H9 (cell line): ENCODE measurements around the gene GPR89A. TPM values are rescaled to one million over a fixed set of nuclear protein-coding genes. Genes with fewer than 3 reads are reported as not detected.
"Not testable (repeated sequence)": the region's sequence is repeated elsewhere in the genome, so short reads cannot be mapped to it uniquely, and the experiment has no call there.

Source experiments
- DNase-seq: peaks from one replicate; pipeline ENCODE4 v3.0.0-alpha.2; 2017
- H2AFZ ChIP-seq: one replicate; pipeline ENCODE4 v1.6.1; 2013; ENCODE audit warnings: mild to moderate bottlenecking, low read length, control low read depth, moderate library complexity
- H2AK5ac ChIP-seq: 2 replicates; pipeline ENCODE4 v1.6.1; 2013; ENCODE audit warnings: low read length, control low read depth, mixed read lengths; ENCODE audit not compliant: insufficient read length
- H2BK120ac ChIP-seq: one replicate; pipeline ENCODE4 v1.6.1; 2013; ENCODE audit warnings: low read depth, mild to moderate bottlenecking, low read length, control low read depth, inconsistent platforms; ENCODE audit not compliant: poor library complexity, severe bottlenecking
- H2BK12ac ChIP-seq: 2 replicates; pipeline ENCODE4 v1.6.1; 2013; ENCODE audit warnings: low read length, control low read depth, mixed read lengths, low read depth; ENCODE audit not compliant: insufficient read length
- H2BK15ac ChIP-seq: 2 replicates; pipeline ENCODE4 v1.6.1; 2013; ENCODE audit warnings: low read depth, low read length, control low read depth
- H2BK20ac ChIP-seq: one replicate; pipeline ENCODE4 v1.6.1; 2013; ENCODE audit warnings: low read depth, mild to moderate bottlenecking, low read length, control low read depth, inconsistent platforms; ENCODE audit not compliant: poor library complexity, severe bottlenecking
- H2BK5ac ChIP-seq: 2 replicates; pipeline ENCODE4 v1.6.1; 2013; ENCODE audit warnings: low read length, control low read depth, mixed read lengths; ENCODE audit not compliant: insufficient read length
- H3K14ac ChIP-seq: 2 replicates; pipeline ENCODE4 v1.6.1; 2013; ENCODE audit warnings: low read length, control low read depth; ENCODE audit not compliant: insufficient read depth
- H3K18ac ChIP-seq: 2 replicates; pipeline ENCODE4 v1.6.1; 2013; ENCODE audit warnings: low read depth, mild to moderate bottlenecking, mixed read lengths, low read length, control low read depth; ENCODE audit not compliant: insufficient read length
- H3K23ac ChIP-seq: 2 replicates; pipeline ENCODE4 v1.6.1; 2013; ENCODE audit warnings: low read length, control low read depth, mixed read lengths, low read depth; ENCODE audit not compliant: insufficient read length
- H3K23me2 ChIP-seq: 2 replicates; pipeline ENCODE4 v1.6.1; 2013; ENCODE audit warnings: low read depth, mild to moderate bottlenecking, mixed read lengths, low read length, control low read depth; ENCODE audit not compliant: insufficient read length, poor library complexity, severe bottlenecking
- H3K27ac ChIP-seq: 2 replicates; pipeline ENCODE4 v1.5.1; 2013; ENCODE audit warnings: low read length, control low read depth, mixed read lengths, low read depth; ENCODE audit not compliant: insufficient read length
- H3K27me3 ChIP-seq: 2 replicates; pipeline ENCODE4 v1.6.1; 2013; ENCODE audit warnings: low read length, control low read depth, inconsistent platforms; ENCODE audit not compliant: insufficient read depth
- H3K4ac ChIP-seq: 2 replicates; pipeline ENCODE4 v1.6.1; 2013; ENCODE audit warnings: low read depth, mild to moderate bottlenecking, control low read depth, inconsistent platforms, low read length, moderate library complexity
- H3K4me1 ChIP-seq: 2 replicates; pipeline ENCODE4 v1.6.1; 2013; ENCODE audit warnings: low read length, control low read depth, inconsistent platforms; ENCODE audit not compliant: insufficient read depth
- H3K4me2 ChIP-seq: 2 replicates; pipeline ENCODE4 v1.6.1; 2013; ENCODE audit warnings: low read length, control low read depth, mixed read lengths; ENCODE audit not compliant: insufficient read length, insufficient read depth
- H3K56ac ChIP-seq: 2 replicates; pipeline ENCODE4 v1.6.1; 2013; ENCODE audit warnings: low read depth, mild to moderate bottlenecking, mixed read lengths, low read length, control low read depth; ENCODE audit not compliant: insufficient read length
- H3K79me1 ChIP-seq: 2 replicates; pipeline ENCODE4 v1.6.1; 2013; ENCODE audit warnings: low read depth, mild to moderate bottlenecking, moderate library complexity, low read length, control low read depth, inconsistent platforms; ENCODE audit not compliant: insufficient read depth, poor library complexity, severe bottlenecking
- H3K79me2 ChIP-seq: 2 replicates; pipeline ENCODE4 v1.6.1; 2013; ENCODE audit warnings: low read length, control low read depth, inconsistent platforms; ENCODE audit not compliant: insufficient read depth
- H3K9ac ChIP-seq: 2 replicates; pipeline ENCODE4 v1.6.1; 2013; ENCODE audit warnings: low read length, control low read depth, mixed read lengths; ENCODE audit not compliant: insufficient read length; ENCODE audit errors: extremely low read depth
- H3K9me3 ChIP-seq: one replicate; pipeline ENCODE4 v1.6.1; 2013; ENCODE audit warnings: low read depth, low read length, inconsistent platforms; ENCODE audit not compliant: control insufficient read depth
- H3T11ph ChIP-seq: one replicate; pipeline ENCODE4 v1.6.1; 2013; ENCODE audit warnings: mild to moderate bottlenecking, low read length, control low read depth, inconsistent platforms
- H4K20me1 ChIP-seq: one replicate; pipeline ENCODE4 v1.6.1; 2013; ENCODE audit not compliant: control insufficient read depth, insufficient read length, insufficient read depth
- H4K5ac ChIP-seq: 2 replicates; pipeline ENCODE4 v1.6.1; 2013; ENCODE audit warnings: low read depth, mild to moderate bottlenecking, mixed read lengths, low read length, control low read depth; ENCODE audit not compliant: insufficient read length
- H4K8ac ChIP-seq: replicated peaks from 2 replicates; pipeline ENCODE4 v1.6.1; 2013; ENCODE audit warnings: low read length, control low read depth, mixed read lengths, low read depth; ENCODE audit not compliant: insufficient read length
- H4K91ac ChIP-seq: 2 replicates; pipeline ENCODE4 v1.6.1; 2013; ENCODE audit warnings: low read depth, mild to moderate bottlenecking, moderate library complexity, mixed read lengths, low read length, control low read depth; ENCODE audit not compliant: insufficient read length
- H3K27ac Mint-ChIP-seq, 3 experiments: 2 replicates in 2 of 3; 3 replicates in 1 of 3; pipeline ENCODE4 v1.8.0; 2020 to 2021; ENCODE audit warnings: mixed read lengths in 3 of 3, mild to moderate bottlenecking in 1 of 3, moderate library complexity in 1 of 3
- H3K27me3 Mint-ChIP-seq: 2 replicates; pipeline ENCODE4 v1.8.0; 2021; ENCODE audit warnings: low read depth, mild to moderate bottlenecking, moderate library complexity, mixed read lengths
- H3K36me3 Mint-ChIP-seq, 3 experiments: 2 replicates in 2 of 3; 3 replicates in 1 of 3; pipeline ENCODE4 v1.8.0; 2020 to 2021; ENCODE audit warnings: low read depth in 3 of 3, mixed read lengths in 3 of 3; ENCODE audit not compliant: insufficient read depth in 1 of 3
- H3K4me1 Mint-ChIP-seq, 2 experiments: 2 replicates each; pipeline ENCODE4 v1.8.0; 2020; ENCODE audit warnings: mixed read lengths in 2 of 2
- H3K4me3 Mint-ChIP-seq, 2 experiments: 2 replicates in 1 of 2; 3 replicates in 1 of 2; pipeline ENCODE4 v1.8.0; 2020 to 2021; ENCODE audit warnings: mild to moderate bottlenecking in 2 of 2, mixed read lengths in 2 of 2, moderate library complexity in 1 of 2
- H3K9me3 Mint-ChIP-seq, 2 experiments: 2 replicates in 1 of 2; 3 replicates in 1 of 2; pipeline ENCODE4 v1.8.0; 2020; ENCODE audit warnings: mild to moderate bottlenecking in 2 of 2, mixed read lengths in 2 of 2, moderate library complexity in 1 of 2
- WGBS: extraction: QIAGEN DNeasy Blood & Tissue Kit; methylation state at CpG from one replicate; pipeline ENCODE4 v1.1.7; 2013; ENCODE audit warnings: missing lambda C conversion rate, low lambda C conversion rate, mixed read lengths; ENCODE audit not compliant: insufficient read length; ENCODE audit errors: extremely low coverage; 5-methylcytosine and 5-hydroxymethylcytosine counted together
- total RNA-seq: library from RNA; stranded (reverse); gene quantifications from 2 replicates; pipeline ENCODE4 v1.2.1, GENCODE V29; 2021
- TF ChIP-seq, protein P1 (sequence below): fragments of 200-600 bp; sonication (generic); conservative IDR thresholded peaks from 3 replicates; pipeline ENCODE4 v1.8.0; 2021; ENCODE audit warnings: antibody characterized with exemption, mild to moderate bottlenecking

The GPR89A gene
- total RNA-seq, 1 experiment from 2014 or later: 30.1 TPM

DNA sequence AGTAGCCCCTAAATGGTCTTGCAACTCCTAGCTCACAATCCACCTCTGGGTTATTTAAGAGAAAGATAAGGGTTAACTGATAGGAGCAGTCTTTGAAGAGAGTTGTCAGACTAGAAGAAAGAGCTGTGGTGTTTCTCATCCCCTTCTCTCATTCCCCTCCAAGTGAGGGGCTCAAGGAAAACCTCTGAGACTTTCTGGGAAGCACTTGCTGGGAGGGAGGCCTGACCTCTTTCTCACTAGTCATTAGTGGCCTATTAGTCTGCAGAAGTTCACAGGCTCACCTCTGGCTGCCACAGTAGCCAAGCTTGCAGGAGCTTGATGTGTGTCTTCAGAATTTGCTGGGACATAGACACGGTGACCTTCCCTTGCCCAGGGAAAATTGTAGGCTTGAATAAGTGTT is 6.2 kb upstream of the GPR89A start:
- Histone ChIP-seq H3K9ac (no peak overlapping the region), H2BK120ac (no peak overlapping the region), H3K4ac (no peak overlapping the region), H4K5ac (no peak overlapping the region), H2BK5ac (no peak overlapping the region), H3K4me1 (no peaks in the 10 kb centered on the region), H4K20me1 (no peaks in the 10 kb centered on the region), H3K4me2 (no peak overlapping the region), H4K91ac (no peak overlapping the region), H3K27me3 (no peaks in the 10 kb centered on the region), H2AFZ (no peak overlapping the region), H3K79me1 (no peaks in the 10 kb centered on the region), H3K27ac (no peak overlapping the region), H2BK12ac (no peak overlapping the region), H3K23me2 (no peaks in the 10 kb centered on the region), H3T11ph (no peak overlapping the region), H3K56ac (no peak overlapping the region), H3K79me2 (no peaks in the 10 kb centered on the region), H2AK5ac (no peak overlapping the region), H3K14ac (no peak overlapping the region), H2BK15ac (no peak overlapping the region), H3K9me3 (no peaks in the 10 kb centered on the region), H3K18ac (no peak overlapping the region), H2BK20ac (no peak overlapping the region), H3K23ac (no peak overlapping the region), H4K8ac (no peak overlapping the region)
- no peak for DNase-seq
- Mint-ChIP-seq H3K9me3 (no peaks in the 10 kb centered on the region), H3K4me3 (no peak overlapping the region), H3K27me3 (no peaks in the 10 kb centered on the region), H3K4me1 (peaks cover 7 to 8% of the 10 kb centered on the region in 2 experiments), H3K36me3 (no peaks in the 10 kb centered on the region), H3K27ac (no peak overlapping the region)
- no CpG with 5 or more reads among the region's 1 CpG for WGBS
- TF ChIP-seq, protein P1, sequence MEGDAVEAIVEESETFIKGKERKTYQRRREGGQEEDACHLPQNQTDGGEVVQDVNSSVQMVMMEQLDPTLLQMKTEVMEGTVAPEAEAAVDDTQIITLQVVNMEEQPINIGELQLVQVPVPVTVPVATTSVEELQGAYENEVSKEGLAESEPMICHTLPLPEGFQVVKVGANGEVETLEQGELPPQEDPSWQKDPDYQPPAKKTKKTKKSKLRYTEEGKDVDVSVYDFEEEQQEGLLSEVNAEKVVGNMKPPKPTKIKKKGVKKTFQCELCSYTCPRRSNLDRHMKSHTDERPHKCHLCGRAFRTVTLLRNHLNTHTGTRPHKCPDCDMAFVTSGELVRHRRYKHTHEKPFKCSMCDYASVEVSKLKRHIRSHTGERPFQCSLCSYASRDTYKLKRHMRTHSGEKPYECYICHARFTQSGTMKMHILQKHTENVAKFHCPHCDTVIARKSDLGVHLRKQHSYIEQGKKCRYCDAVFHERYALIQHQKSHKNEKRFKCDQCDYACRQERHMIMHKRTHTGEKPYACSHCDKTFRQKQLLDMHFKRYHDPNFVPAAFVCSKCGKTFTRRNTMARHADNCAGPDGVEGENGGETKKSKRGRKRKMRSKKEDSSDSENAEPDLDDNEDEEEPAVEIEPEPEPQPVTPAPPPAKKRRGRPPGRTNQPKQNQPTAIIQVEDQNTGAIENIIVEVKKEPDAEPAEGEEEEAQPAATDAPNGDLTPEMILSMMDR: no peak

- H4K8ac ChIP-seq, H2AFZ ChIP-seq, DNase-seq, H2BK15ac ChIP-seq, H3K9me3 Mint-ChIP-seq, H4K20me1 ChIP-seq, H2BK12ac ChIP-seq, H3K4ac ChIP-seq, H3K23me2 ChIP-seq, H3K27ac Mint-ChIP-seq, H3K23ac ChIP-seq, H3K9ac ChIP-seq, H2BK20ac ChIP-seq, H2BK120ac ChIP-seq, H2AK5ac ChIP-seq, H3K27me3 ChIP-seq, H4K5ac ChIP-seq, H3T11ph ChIP-seq, H3K14ac ChIP-seq, H4K91ac ChIP-seq, H3K4me1 ChIP-seq, H3K9me3 ChIP-seq, H2BK5ac ChIP-seq, H3K4me2 ChIP-seq, H3K79me1 ChIP-seq, H3K27ac ChIP-seq, H3K36me3 Mint-ChIP-seq, H3K4me3 Mint-ChIP-seq, H3K27me3 Mint-ChIP-seq, H3K79me2 ChIP-seq, H3K56ac ChIP-seq, H3K18ac ChIP-seq: not testable (repeated sequence)
- WGBS: no CpG with 5 or more reads among the region's 5 CpGs
- H3K4me1 Mint-ChIP-seq: peaks cover 12 to 15% of the 10 kb centered on the region in 2 experiments
These were observed 948 bp upstream of the GPR89A start for GRCh38 chr1:145606840-145607239.
